Naive thymus-derived CD8-positive, alpha-beta T cell (primary cell): ENCODE results near the gene CD1C. TPM values are rescaled to one million over a fixed set of nuclear protein-coding genes. Genes with fewer than 3 reads are reported as not detected.
"Not testable (repeated sequence)": the region's sequence is repeated elsewhere in the genome, so short reads cannot be mapped to it uniquely, and the experiment has no call there.

Experiments
- ATAC-seq, 2 donors: fragments of 150-1000 bp; cut with Tn5 transposase in 1 of 2; sonication (Bioruptor Pico), chemical (Tn5 transposase) in 1 of 2; 1 replicate in 1 of 2; 2 replicates in 1 of 2; pipeline ENCODE4 v1.10.0; 2021; ENCODE audit warnings: mild to moderate bottlenecking in 2 of 2, moderate library complexity in 2 of 2
- POLR2A ChIA-PET: fragments of 350-600 bp; sonication (Branson Sonifier 250); formaldehyde crosslinking; loops from one replicate; lab custom pipeline; 2021; ENCODE audit warnings: antibody characterized with exemption; lab: Charles Lee
- DNase-seq, 10 donors: peaks; one replicate each; pipeline versions ENCODE4 v3.0.0 to v3.0.0-alpha.2; 2020 to 2022
- H3K27ac Mint-ChIP-seq, 10 donors: one replicate each; pipeline ENCODE4 v1.8.0; 2020 to 2022; ENCODE audit warnings: mild to moderate bottlenecking in 10 of 10, mixed read lengths in 10 of 10, moderate library complexity in 4 of 10, inconsistent platforms in 1 of 10
- H3K27me3 Mint-ChIP-seq, 5 donors: one replicate each; pipeline ENCODE4 v1.8.0; 2021 to 2022; ENCODE audit warnings: mixed read lengths in 5 of 5
- H3K36me3 Mint-ChIP-seq, 3 donors: one replicate each; pipeline ENCODE4 v1.8.0; 2020 to 2022; ENCODE audit warnings: mixed read lengths in 3 of 3, mild to moderate bottlenecking in 2 of 3, inconsistent platforms in 1 of 3
- H3K4me1 Mint-ChIP-seq, 4 donors: one replicate each; pipeline ENCODE4 v1.8.0; 2021 to 2022; ENCODE audit warnings: mixed read lengths in 4 of 4
- H3K4me3 Mint-ChIP-seq, 10 donors: one replicate each; pipeline ENCODE4 v1.8.0; 2020 to 2022; ENCODE audit warnings: mild to moderate bottlenecking in 10 of 10, mixed read lengths in 10 of 10, moderate library complexity in 6 of 10, inconsistent platforms in 1 of 10
- H3K9me3 Mint-ChIP-seq, 9 donors: one replicate each; pipeline ENCODE4 v1.8.0; 2020 to 2022; ENCODE audit warnings: mixed read lengths in 9 of 9, mild to moderate bottlenecking in 3 of 9, inconsistent platforms in 1 of 9, moderate library complexity in 1 of 9
- polyA plus RNA-seq, 3 donors: library from polyadenylated mRNA; unstranded; fragments of 300-500 nt; fragmentation: Illumina TruSeq; gene quantifications; one replicate each; pipeline ENCODE4 v1.2.3, GENCODE V29; 2021
- total RNA-seq, 8 experiments: library from RNA in 2 of 8; stranded (reverse) in 2 of 8; gene quantifications; one replicate each; pipeline ENCODE4 v1.2.3 and lab custom pipeline; 2021 to 2026

Gene CD1C
- total and polyA plus RNA-seq, 5 experiments from 2014 or later: 0.35 to 0.73 TPM; not detected in 3

DNA sequence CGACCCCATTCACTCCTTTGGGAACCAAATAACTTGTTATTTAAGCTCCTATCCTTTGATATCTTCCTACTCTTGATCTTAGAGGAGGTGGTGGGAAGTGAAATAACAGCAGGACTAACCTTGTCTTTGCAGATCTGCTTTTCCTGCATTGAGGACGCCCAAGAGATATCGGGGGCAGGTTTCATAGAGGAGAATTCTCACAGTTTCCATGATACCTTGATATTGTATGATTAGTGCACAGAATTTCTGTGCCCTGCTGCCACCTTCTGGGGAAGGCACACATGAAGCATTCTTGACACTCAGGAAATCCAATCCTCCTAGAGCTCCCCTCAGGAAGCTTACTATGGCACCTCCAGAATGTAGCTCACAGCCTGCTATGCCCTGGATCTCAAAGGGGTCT, 40.0 kb downstream of the CD1C start:
- H3K4me1 Mint-ChIP-seq: peaks cover 0 to 18% (median 8%) of the 10 kb centered on the region in 4 donors
- DNase-seq (peak in 1 of 10 donors; percentile 6), ATAC-seq (no peak)
- POLR2A ChIA-PET: no interaction called here
- H3K9me3 Mint-ChIP-seq: no peaks in the 10 kb centered on the region
- no peak overlapping the region for H3K4me3 Mint-ChIP-seq
- H3K36me3 Mint-ChIP-seq: no peaks in the 10 kb centered on the region
- no peak overlapping the region for H3K27ac Mint-ChIP-seq
- peaks cover 3 to 11% (median 8%) of the 10 kb centered on the region in 5 donors for H3K27me3 Mint-ChIP-seq

DNA sequence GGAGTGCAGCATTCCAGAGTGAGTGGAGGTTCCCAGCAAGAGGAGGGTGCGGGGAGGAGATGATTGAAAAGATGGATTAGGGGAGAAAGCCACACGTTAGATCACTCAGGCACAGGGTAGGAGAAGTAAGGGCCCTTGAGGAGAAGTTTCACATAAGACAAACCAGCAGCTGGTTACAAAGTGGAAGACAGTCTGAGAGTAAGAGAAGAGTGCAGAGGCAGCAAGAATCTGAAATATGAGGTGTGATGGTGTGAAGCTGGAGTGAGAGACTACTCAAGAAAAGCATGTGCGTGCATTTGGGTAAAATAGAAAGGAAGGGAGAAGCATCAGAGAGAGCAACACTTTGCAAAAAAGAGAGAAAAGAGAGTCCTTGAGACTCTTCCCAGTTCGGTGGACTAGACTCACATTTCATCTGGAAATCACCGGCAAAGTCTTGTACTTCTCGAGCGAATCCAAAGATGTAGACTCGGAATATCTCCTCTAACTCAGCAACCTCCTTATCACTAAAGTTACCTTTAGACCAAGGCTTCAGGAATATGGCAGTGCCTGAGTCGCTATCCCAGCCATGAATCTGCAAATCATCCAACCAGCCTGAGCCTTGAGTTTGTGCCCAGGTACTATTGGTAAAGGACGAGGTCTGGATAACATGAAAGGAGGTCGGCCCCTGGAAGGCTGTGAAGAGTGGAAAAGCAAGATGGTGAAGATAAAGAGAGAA, 40.8 kb downstream of the CD1C start:
- H3K27me3 Mint-ChIP-seq: peaks cover 3 to 11% (median 7%) of the 10 kb centered on the region in 5 donors
- no peak for DNase-seq
- no peak overlapping the region for H3K4me3 Mint-ChIP-seq
- peaks cover 0 to 21% (median 8%) of the 10 kb centered on the region in 4 donors for H3K4me1 Mint-ChIP-seq
- H3K36me3 Mint-ChIP-seq: no peaks in the 10 kb centered on the region
- POLR2A ChIA-PET: no interaction called here
- H3K9me3 Mint-ChIP-seq: no peaks in the 10 kb centered on the region
- ATAC-seq: no peak
- H3K27ac Mint-ChIP-seq: no peak overlapping the region

DNA sequence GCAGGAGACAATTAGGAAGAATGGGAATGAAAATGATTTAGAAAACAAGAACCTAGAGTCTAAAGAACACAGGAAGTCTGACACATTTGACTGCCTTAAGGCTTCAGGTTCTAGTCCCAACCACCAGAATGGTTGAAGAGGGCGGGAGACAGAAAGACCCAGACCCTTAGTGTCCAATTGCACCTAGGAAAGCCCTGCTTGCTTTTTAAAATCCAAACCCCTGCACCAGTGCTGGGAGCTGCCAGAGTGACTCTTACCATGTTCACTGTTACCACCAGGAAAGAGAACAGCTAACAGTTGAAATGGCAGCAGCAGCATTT, 41.3 kb downstream of the CD1C start:
- POLR2A ChIA-PET: no interaction called here
- ATAC-seq: no peak
- peaks cover 0 to 22% (median 8%) of the 10 kb centered on the region in 4 donors for H3K4me1 Mint-ChIP-seq
- no peaks in the 10 kb centered on the region for H3K36me3 Mint-ChIP-seq
- H3K9me3 Mint-ChIP-seq: peaks cover 0 to 2% (median 0%) of the 10 kb centered on the region in 9 donors
- peaks cover 1 to 11% (median 5%) of the 10 kb centered on the region in 5 donors for H3K27me3 Mint-ChIP-seq
- no peak overlapping the region for H3K4me3 Mint-ChIP-seq
- DNase-seq: no peak
- no peak overlapping the region for H3K27ac Mint-ChIP-seq

DNA sequence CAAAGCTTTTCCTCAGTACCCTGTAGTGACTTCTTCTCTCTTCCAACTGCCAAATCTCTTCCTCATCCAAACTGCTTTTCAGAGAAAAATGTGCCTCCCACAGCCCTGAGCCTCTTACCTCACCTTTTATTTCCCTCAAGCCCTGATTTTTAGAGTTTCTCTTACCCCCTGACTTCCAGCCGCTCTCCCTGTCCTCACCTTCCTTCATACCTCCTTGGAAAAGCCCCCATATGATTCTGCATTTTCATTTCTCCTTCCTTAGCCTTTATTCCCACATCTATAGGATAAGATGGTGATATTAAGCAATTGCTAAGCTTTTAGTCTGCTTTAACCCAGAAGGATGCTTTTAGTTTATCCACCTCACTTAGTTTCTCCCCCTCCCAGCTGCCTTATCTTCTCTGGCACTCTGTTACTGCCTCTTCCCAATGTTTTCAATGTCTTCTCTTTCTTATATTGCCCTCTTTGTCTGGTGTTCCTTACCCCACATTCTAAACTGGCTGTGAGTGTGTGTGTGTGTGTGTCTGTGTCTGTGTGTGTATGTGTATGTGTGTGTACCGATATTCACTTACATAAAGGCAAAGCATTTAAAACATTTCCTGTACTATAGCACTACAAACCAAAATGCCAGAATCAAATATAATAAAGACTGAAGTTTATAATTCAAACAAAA, 41.9 kb downstream of the CD1C start, which contains the start of gene CD1B:
CD1B (minus strand) TSS at position 51 of the 670 bp plus-strand sequence. CDS start 108 bp downstream, outside the sequence.
- Mint-ChIP-seq H3K27me3 (peaks cover 1 to 11% (median 5%) of the 10 kb centered on the region in 5 donors), H3K9me3 (peaks cover 0 to 2% (median 0%) of the 10 kb centered on the region in 9 donors), H3K4me1 (peaks cover 0 to 25% (median 8%) of the 10 kb centered on the region in 4 donors), H3K36me3 (no peaks in the 10 kb centered on the region), H3K27ac (no peak within 1 kb of the TSS), H3K4me3 (no peak within 1 kb of the TSS)
- POLR2A ChIA-PET: no interaction called here
- no peak for ATAC-seq
- DNase-seq: no peak

DNA sequence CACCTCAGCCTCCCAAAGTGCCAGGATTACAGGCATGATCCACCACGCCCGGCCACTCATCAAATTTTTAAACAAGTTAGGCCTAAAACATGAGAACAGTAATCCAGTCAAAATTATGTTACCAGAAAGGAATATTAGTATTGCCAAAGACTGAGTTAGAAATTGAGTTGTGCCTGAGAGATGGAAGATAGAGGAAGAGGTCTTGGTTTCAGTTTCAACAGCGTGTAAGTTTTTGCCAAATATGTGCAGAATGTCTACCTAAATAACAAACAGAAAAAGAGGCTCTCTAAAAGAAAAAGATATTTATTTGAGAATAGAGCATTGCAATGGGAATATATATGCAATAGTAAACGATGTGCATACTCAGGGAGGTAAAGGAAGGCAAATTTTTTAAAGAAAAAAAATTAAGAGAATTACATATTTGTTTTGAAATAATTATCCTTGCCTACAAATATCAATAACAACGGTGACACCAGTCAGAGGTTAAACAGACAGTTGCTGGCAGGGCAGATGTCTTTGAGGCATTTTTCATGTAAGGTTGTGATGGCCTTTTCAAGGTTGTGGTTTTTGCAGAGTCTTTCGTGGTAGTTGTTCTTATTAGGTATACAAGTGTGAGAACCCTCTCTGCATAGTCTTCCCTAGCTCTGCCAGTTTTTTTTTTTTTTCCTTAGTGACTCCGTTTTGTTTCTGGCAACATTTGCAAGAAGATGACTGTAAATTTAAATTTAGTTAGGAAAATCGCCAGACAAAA, 43.9 kb downstream of the CD1C start:
- Mint-ChIP-seq H3K4me3 (peak overlapping the region in 1 of 10 donors; percentile 26), H3K27ac (peak overlapping the region in 1 of 10 donors; percentile 19), H3K4me1 (peaks cover 0 to 25% (median 8%) of the 10 kb centered on the region in 4 donors), H3K36me3 (peaks cover 0 to 6% (median 4%) of the 10 kb centered on the region in 3 donors), H3K9me3 (peaks cover 0 to 18% (median 5%) of the 10 kb centered on the region in 9 donors), H3K27me3 (peaks cover 4 to 11% (median 7%) of the 10 kb centered on the region in 5 donors)
- ATAC-seq (no peak), DNase-seq (no peak)
- POLR2A ChIA-PET: interaction anchor here (0.6 kb wide), 1 partner anchor 154 kb away, joined by 3 read pairs; no protein-coding TSS in a partner anchor

DNA sequence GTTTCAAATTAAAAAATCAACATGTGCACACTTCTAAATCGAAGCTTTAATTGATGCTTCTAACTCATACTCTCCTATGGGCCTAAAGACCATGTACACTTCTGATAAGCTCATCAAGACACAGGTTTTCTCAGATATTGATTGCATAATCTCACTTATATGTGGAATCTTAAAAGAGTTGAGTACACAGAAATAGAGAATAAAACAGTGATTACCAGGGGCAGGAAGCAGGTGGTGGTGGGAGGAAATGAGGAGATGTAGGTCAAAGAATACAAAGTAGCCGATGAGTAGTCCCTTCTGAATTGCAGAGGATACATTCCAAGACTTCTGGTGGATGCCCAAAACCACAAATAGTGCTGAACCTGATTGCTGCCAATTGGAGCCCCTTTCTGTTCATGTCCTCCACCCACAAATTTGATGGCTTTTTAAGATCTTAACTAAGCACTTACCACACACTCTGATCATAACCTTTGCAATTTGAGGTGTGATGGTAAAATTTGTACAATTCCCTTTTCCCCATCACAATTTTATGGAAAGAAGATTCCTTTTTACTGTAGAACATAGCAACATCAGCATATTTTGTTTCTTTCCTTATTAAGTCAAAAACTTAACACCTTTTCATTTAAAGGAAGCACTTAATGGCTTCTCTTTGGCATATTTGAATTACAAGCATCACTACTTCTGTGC, 44.9 kb downstream of the CD1C start:
- H3K27ac Mint-ChIP-seq: no peak overlapping the region
- peaks cover 0 to 26% (median 10%) of the 10 kb centered on the region in 9 donors for H3K9me3 Mint-ChIP-seq
- ATAC-seq (no peak), DNase-seq (no peak)
- H3K4me1 Mint-ChIP-seq: peaks cover 0 to 25% (median 8%) of the 10 kb centered on the region in 4 donors
- peaks cover 4 to 11% (median 7%) of the 10 kb centered on the region in 5 donors for H3K27me3 Mint-ChIP-seq
- POLR2A ChIA-PET: interaction anchor here (0.6 kb wide), 1 partner anchor 153 kb away, joined by 3 read pairs; no protein-coding TSS in a partner anchor
- H3K36me3 Mint-ChIP-seq: peaks cover 0 to 8% (median 6%) of the 10 kb centered on the region in 3 donors
- no peak overlapping the region for H3K4me3 Mint-ChIP-seq

DNA sequence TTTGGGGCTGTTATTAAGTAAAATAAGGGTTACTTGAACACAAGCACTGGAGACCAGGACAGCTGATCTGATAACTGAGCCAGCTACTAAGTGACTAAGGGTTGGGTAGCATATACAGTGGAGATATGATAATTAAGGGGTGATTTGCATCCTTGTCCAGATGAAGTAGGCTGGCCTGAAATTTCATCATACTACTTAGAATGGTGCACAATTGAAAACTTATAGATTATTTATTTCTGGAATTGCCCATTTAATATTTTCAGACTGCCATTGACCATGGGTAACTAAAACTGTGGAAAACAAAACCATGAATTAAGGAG, 45.5 kb downstream of the CD1C start:
- Mint-ChIP-seq H3K27me3 (peaks cover 4 to 11% (median 7%) of the 10 kb centered on the region in 5 donors), H3K4me3 (no peak overlapping the region), H3K9me3 (peaks cover 0 to 26% (median 10%) of the 10 kb centered on the region in 9 donors), H3K27ac (no peak overlapping the region), H3K4me1 (peaks cover 0 to 25% (median 8%) of the 10 kb centered on the region in 4 donors), H3K36me3 (peaks cover 0 to 8% (median 6%) of the 10 kb centered on the region in 3 donors)
- POLR2A ChIA-PET: no interaction called here
- ATAC-seq (no peak), DNase-seq (no peak)

DNA sequence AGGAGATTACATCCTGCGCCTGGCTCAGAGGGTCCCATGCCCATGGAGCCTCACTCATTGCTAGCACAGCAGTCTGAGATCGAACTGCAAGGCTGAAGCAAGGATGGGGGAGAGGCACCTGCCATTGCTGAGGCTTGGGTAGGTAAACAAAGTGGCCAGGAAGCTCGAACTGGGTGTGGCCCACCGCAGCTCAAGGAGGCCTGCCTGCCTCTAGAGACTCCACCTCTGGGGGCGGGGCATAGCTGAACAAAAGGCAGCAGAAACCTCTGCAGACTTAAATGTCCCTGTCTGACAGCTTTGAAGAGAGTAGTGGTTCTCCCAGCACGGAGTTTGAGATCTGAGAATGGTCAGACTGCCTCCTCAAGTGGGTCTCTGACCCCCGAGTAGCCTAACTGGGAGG, 46.7 kb downstream of the CD1C start:
- Mint-ChIP-seq H3K9me3 (peaks cover 0 to 26% (median 14%) of the 10 kb centered on the region in 9 donors), H3K4me1 (peaks cover 0 to 25% (median 8%) of the 10 kb centered on the region in 4 donors), H3K27me3 (peaks cover 4 to 11% (median 7%) of the 10 kb centered on the region in 5 donors)
- H3K36me3 Mint-ChIP-seq, POLR2A ChIA-PET, ATAC-seq, H3K27ac Mint-ChIP-seq, H3K4me3 Mint-ChIP-seq: not testable (repeated sequence)
- DNase-seq: peak in 1 of 10 donors; percentile 46

Other genes with a start within 250 kb of the CD1C start
- gene CD1D, start 109.0 kb upstream of the CD1C start, total RNA-seq: under 1 TPM; 0.16 to 0.27 TPM
- under 1 TPM in 2 of 3 donors, not detected in 1; 0.10 to 0.15 TPM for gene CD1D, start 109.0 kb upstream of the CD1C start, polyA plus RNA-seq
- not detected for gene CD1A, start 35.5 kb upstream of the CD1C start, total RNA-seq
- gene CD1A, start 35.5 kb upstream of the CD1C start, polyA plus RNA-seq: not detected
- not detected for gene CD1B, start 41.6 kb downstream of the CD1C start, total RNA-seq
- gene CD1B, start 41.6 kb downstream of the CD1C start, polyA plus RNA-seq: not detected
- gene CD1E, start 64.0 kb downstream of the CD1C start, total RNA-seq: not detected
- gene CD1E, start 64.0 kb downstream of the CD1C start, polyA plus RNA-seq: not detected
- not detected for gene OR10T2, start 109.5 kb downstream of the CD1C start, total RNA-seq
- gene OR10T2, start 109.5 kb downstream of the CD1C start, polyA plus RNA-seq: not detected
- not detected for gene OR10K2, start 136.3 kb downstream of the CD1C start, total RNA-seq
- not detected for gene OR10K2, start 136.3 kb downstream of the CD1C start, polyA plus RNA-seq
- not detected for gene OR10K1, start 171.9 kb downstream of the CD1C start, total RNA-seq
- not detected for gene OR10K1, start 171.9 kb downstream of the CD1C start, polyA plus RNA-seq
- not detected for gene OR10R2, start 182.3 kb downstream of the CD1C start, total RNA-seq
- not detected for gene OR10R2, start 182.3 kb downstream of the CD1C start, polyA plus RNA-seq